Prostate gland (tissue), 2 donors: ENCODE data around the gene TARBP1. TPM values are rescaled to one million over a fixed set of nuclear protein-coding genes. Genes with fewer than 3 reads are reported as not detected.
A peak's percentile ranks its signal among the peaks of the same experiment; 100 is the strongest.

Experiments used
- DNase-seq: peaks from one replicate; pipeline ENCODE4 v3.0.0-alpha.2; 2019; ENCODE audit warnings: low spot score
- H3K27ac ChIP-seq, 2 donors: fragments of 200-600 bp; sonication (generic); 2 replicates each; pipeline ENCODE4 v1.5.1; 2017 to 2019
- H3K27me3 ChIP-seq: fragments of 200-600 bp; sonication (generic); replicated peaks from 2 replicates; pipeline ENCODE4 v1.5.1; 2019; ENCODE audit not compliant: insufficient read depth
- H3K36me3 ChIP-seq, 2 donors: fragments of 200-600 bp; sonication (generic); 1 replicate in 1 of 2; 2 replicates in 1 of 2; pipeline versions ENCODE4 v1.5.1 to v1.8.1; 2017 to 2019
- H3K4me1 ChIP-seq: fragments of 200-600 bp; sonication (generic); replicated peaks from 2 replicates; pipeline ENCODE4 v1.5.1; 2019
- H3K4me3 ChIP-seq, 2 donors: fragments of 200-600 bp; sonication (generic); 2 replicates each; pipeline ENCODE4 v1.5.1; 2017 to 2019
- H3K9me3 ChIP-seq: fragments of 200-600 bp; sonication (generic); 2 replicates; pipeline ENCODE4 v1.5.1; 2017
- POLR2A ChIP-seq: fragments of 450-650 bp; IDR thresholded peaks from one replicate; pipeline ENCODE4 v1.6.1; 2016; ENCODE audit warnings: antibody characterized with exemption, mild to moderate bottlenecking
- POLR2AphosphoS5 ChIP-seq: sonication (generic); formaldehyde crosslinking; IDR thresholded peaks from one replicate; pipeline ENCODE4 v1.6.1; 2017; ENCODE audit warnings: antibody characterized with exemption
- WGBS: methylation state at CpG from one replicate; pipeline ENCODE4 v1.1.5; 2018; 5-methylcytosine and 5-hydroxymethylcytosine counted together
- intact Hi-C: fragments of 100-400 bp; cut with DNase I; formaldehyde crosslinking; loops from one replicate; pipeline ENCODE4 v1.14.2; 2022
- total RNA-seq, 2 donors: library from RNA; depleted of rRNA; stranded (reverse); fragments of >200 nt; gene quantifications; one replicate each; pipeline ENCODE4 v1.1.0, GENCODE V29; 2016
- TF ChIP-seq, protein P1 (sequence below), 4 experiments: fragments of 200-600 bp in 2 of 4; fragments of 450-650 bp in 2 of 4; sonication (generic) in 2 of 4; IDR thresholded peaks; 1 replicate in 3 of 4; 2 replicates in 1 of 4; pipeline ENCODE4 v1.5.1; 2016 to 2019; ENCODE audit warnings: antibody characterized with exemption in 4 of 4, mild to moderate bottlenecking in 2 of 4, moderate library complexity in 2 of 4

TARBP1 gene
- total RNA-seq, 2 donors from 2014 or later, result 24.8 to 33.0 TPM

DNA sequence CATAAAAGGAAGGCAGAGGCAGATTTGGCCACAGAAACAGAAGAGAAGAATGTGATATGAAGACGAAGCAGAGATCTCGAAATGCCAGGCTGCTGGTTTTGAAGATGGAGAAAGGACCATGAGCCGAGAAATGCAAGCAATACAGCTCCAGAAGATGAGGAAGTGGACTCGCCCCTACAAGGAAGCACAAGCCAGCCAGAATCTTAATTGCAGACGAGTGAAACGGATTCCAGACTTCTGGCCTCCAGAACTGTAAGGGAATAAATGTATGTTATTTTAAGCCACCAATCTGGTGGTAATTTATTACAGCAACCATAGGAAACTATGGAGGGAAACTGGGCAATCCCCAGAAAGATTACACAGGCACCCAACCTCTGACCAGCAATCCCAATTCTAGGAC, 24.1 kb downstream of the TARBP1 start:
- H3K9me3 ChIP-seq, result no peaks in the 10 kb centered on the region
- TF ChIP-seq POLR2A (no peak), POLR2AphosphoS5 (no peak)
- TF ChIP-seq, protein P1, sequence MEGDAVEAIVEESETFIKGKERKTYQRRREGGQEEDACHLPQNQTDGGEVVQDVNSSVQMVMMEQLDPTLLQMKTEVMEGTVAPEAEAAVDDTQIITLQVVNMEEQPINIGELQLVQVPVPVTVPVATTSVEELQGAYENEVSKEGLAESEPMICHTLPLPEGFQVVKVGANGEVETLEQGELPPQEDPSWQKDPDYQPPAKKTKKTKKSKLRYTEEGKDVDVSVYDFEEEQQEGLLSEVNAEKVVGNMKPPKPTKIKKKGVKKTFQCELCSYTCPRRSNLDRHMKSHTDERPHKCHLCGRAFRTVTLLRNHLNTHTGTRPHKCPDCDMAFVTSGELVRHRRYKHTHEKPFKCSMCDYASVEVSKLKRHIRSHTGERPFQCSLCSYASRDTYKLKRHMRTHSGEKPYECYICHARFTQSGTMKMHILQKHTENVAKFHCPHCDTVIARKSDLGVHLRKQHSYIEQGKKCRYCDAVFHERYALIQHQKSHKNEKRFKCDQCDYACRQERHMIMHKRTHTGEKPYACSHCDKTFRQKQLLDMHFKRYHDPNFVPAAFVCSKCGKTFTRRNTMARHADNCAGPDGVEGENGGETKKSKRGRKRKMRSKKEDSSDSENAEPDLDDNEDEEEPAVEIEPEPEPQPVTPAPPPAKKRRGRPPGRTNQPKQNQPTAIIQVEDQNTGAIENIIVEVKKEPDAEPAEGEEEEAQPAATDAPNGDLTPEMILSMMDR (IDR thresholded peaks at IDR 0.05), result no peak
- no peak overlapping the region for H3K4me3 ChIP-seq
- no peaks in the 10 kb centered on the region for H3K36me3 ChIP-seq
- 68% methylated on average over 6 of the region's 6 CpGs for WGBS
- H3K27me3 ChIP-seq, result no peaks in the 10 kb centered on the region
- H3K4me1 ChIP-seq, result peaks cover 5% of the 10 kb centered on the region
- intact Hi-C loops, result no loop called here
- H3K27ac ChIP-seq, result no peak overlapping the region
- DNase-seq, result no peak

DNA sequence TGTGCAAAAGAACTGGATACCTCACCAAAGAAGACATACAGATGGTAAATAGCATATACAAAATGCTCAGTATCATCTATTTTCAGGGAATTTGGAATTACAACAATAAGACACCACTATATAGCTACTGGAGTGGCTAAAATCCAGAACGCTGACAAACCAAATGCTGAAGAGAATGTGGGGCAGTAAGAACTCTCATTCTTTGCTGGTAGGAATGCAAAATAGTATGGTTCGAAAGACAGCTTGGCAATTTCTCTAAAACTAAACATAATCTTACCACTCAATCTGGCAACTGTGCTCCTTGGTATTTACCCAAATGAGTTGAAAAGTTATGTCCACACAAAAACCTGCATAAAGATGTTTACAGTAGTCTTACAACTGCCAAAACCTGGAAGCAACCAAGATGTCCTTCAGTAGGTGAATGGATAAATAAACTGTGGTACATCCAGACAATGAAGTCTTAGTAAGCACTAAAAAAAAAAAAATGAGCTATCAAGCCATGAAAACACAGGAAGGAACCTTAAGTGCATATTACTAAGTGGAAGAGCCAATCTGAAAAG, 26.5 kb downstream of the TARBP1 start:
- H3K4me1 ChIP-seq, result no peaks in the 10 kb centered on the region
- TF ChIP-seq, protein P1 (IDR thresholded peaks at IDR 0.05), result no peak
- peak; percentile 95 for TF ChIP-seq POLR2AphosphoS5
- intact Hi-C loops, result no loop called here
- DNase-seq, result peak; percentile 68
- no peak overlapping the region for H3K4me3 ChIP-seq
- H3K27me3 ChIP-seq, result no peaks in the 10 kb centered on the region
- no peaks in the 10 kb centered on the region for H3K36me3 ChIP-seq
- WGBS, result 40% methylated on average over 2 of the region's 2 CpGs
- no peaks in the 10 kb centered on the region for H3K9me3 ChIP-seq
- peak overlapping the region in 1 of 2 donors; percentile 62 for H3K27ac ChIP-seq

DNA sequence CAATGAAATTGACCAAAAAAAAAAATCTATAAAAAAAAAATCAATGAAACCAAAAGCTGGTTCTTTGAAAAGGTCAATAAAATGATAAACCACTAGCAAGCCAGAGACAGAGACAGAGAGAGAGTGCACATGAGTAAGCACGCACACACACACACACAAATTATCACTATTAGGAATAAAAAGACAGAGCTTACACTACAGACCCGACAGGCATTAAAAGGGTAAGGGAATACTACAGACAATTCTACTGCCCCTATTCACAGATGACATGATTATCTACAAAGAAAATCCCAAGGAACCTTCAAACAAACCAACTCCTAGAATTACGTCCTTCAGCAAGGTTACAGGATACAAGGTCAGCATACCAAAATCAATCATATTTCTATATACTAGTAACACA, 38.6 kb downstream of the TARBP1 start:
- H3K27ac ChIP-seq, result no peak overlapping the region
- H3K27me3 ChIP-seq, result no peaks in the 10 kb centered on the region
- H3K36me3 ChIP-seq, result no peaks in the 10 kb centered on the region
- TF ChIP-seq POLR2AphosphoS5 (no peak), POLR2A (no peak)
- intact Hi-C loops, result no loop called here
- WGBS, result 97% methylated on average over 3 of the region's 3 CpGs
- no peak for DNase-seq
- H3K4me1 ChIP-seq, result no peaks in the 10 kb centered on the region
- H3K4me3 ChIP-seq, result no peak overlapping the region
- no peaks in the 10 kb centered on the region for H3K9me3 ChIP-seq

DNA sequence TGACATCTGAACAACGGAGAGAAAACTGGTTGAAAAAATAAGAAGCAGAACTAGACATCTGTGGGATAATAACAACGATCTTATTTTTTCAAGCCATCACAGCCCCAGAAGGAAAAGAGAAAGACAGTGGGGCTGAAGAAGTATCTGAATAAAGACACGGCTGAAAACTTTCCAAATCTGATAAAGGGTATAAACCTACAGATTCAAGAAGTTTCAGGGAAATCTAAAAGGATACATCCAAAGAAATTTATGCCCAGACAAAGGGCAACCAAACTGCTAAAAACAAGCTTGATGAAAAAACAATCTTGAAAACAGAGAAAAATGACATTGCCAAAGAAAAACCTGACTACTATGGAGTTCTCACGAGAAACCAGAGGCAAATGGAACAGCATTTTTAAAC, 40.4 kb downstream of the TARBP1 start:
- Histone ChIP-seq H3K4me3 (no peak overlapping the region), H3K4me1 (no peaks in the 10 kb centered on the region), H3K9me3 (no peaks in the 10 kb centered on the region), H3K36me3 (no peaks in the 10 kb centered on the region), H3K27me3 (no peaks in the 10 kb centered on the region), H3K27ac (no peak overlapping the region)
- no peak for DNase-seq
- WGBS, result 91% methylated on average over 4 of the region's 4 CpGs
- intact Hi-C loops, result no loop called here
- TF ChIP-seq POLR2AphosphoS5 (no peak), POLR2A (no peak)
- TF ChIP-seq, protein P1 (IDR thresholded peaks at IDR 0.05), result no peak

- Histone ChIP-seq H3K4me3 (no peak overlapping the region), H3K4me1 (no peaks in the 10 kb centered on the region), H3K9me3 (no peaks in the 10 kb centered on the region), H3K27me3 (no peaks in the 10 kb centered on the region), H3K36me3 (no peaks in the 10 kb centered on the region), H3K27ac (no peak overlapping the region)
- DNase-seq, result peak; percentile 10
- TF ChIP-seq, protein P1 (IDR thresholded peaks at IDR 0.05), result no peak
- TF ChIP-seq POLR2A, result no peak
- TF ChIP-seq POLR2AphosphoS5, result no peak
- 44% methylated on average over 6 of the region's 6 CpGs for WGBS
- intact Hi-C loops, result no loop called here
Measured at GRCh38 chr1:234437423-234438171, 41.4 kb downstream of the TARBP1 start.
